HEK293T (cell line): Measurements from ENCODE around the gene GPR37.

ENCODE experiments used
- ARNT ChIP-seq: fragments of 450-650 bp; IDR thresholded peaks from 2 replicates; pipeline ENCODE4 v1.6.1; 2017; ENCODE audit warnings: mild to moderate bottlenecking
- BHLHE40 ChIP-seq: fragments of 450-650 bp; IDR thresholded peaks from 2 replicates; pipeline ENCODE4 v1.6.1; 2016; ENCODE audit warnings: mild to moderate bottlenecking, moderate library complexity, borderline replicate concordance
- CTBP1 ChIP-seq: fragments of 450-650 bp; IDR thresholded peaks from 2 replicates; pipeline ENCODE4 v1.6.1; 2016; ENCODE audit warnings: borderline replicate concordance
- ELF4 ChIP-seq: fragments of 450-650 bp; IDR thresholded peaks from 2 replicates; pipeline ENCODE4 v1.6.1; 2017; ENCODE audit warnings: antibody characterized with exemption
- FOXA1 ChIP-seq: fragments of 450-650 bp; IDR thresholded peaks from 2 replicates; pipeline ENCODE4 v1.6.1; 2016; ENCODE audit warnings: mild to moderate bottlenecking
- FOXM1 ChIP-seq: fragments of 450-650 bp; IDR thresholded peaks from 2 replicates; pipeline ENCODE4 v1.6.1; 2017; ENCODE audit warnings: mild to moderate bottlenecking, borderline replicate concordance
- HDGF ChIP-seq: fragments of 450-650 bp; IDR thresholded peaks from 2 replicates; pipeline ENCODE4 v1.6.1; 2017; ENCODE audit warnings: antibody characterized with exemption, borderline replicate concordance
- LEF1 ChIP-seq: fragments of 450-650 bp; IDR thresholded peaks from 2 replicates; pipeline ENCODE4 v1.6.1; 2017; ENCODE audit warnings: mild to moderate bottlenecking, borderline replicate concordance
- NFRKB ChIP-seq: fragments of 450-650 bp; IDR thresholded peaks from 2 replicates; pipeline ENCODE4 v1.6.1; 2016; ENCODE audit warnings: mild to moderate bottlenecking, moderate library complexity
- SP1 ChIP-seq: fragments of 450-650 bp; IDR thresholded peaks from 2 replicates; pipeline ENCODE4 v1.6.1; 2017
- SUZ12 ChIP-seq: fragments of 450-650 bp; IDR thresholded peaks from 2 replicates; pipeline ENCODE4 v1.6.1; 2016; ENCODE audit warnings: mild to moderate bottlenecking
- TF ChIP-seq, protein P1 (sequence below): fragments of 450-650 bp; IDR thresholded peaks from 2 replicates; pipeline ENCODE4 v1.6.1; 2016

DNA sequence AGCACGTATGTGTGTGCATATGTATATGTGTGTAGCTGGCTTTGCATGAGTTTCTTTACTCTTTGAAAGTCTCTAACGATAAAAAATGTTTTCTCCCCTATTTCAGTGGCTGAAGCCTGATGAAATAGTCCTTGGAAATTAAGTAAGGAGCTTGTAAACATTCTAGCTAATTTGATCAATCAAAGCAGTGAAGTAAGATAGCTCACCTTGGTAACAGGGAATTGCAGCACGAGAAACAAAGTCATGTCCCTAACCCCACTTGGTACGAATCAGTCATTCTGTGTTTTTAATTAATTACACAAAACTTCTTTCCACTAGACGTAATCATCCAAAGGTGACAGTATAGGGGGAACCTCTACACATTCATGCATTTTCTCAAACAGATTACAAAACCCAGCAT is 41.5 kb downstream of the GPR37 start:
- no peak for TF ChIP-seq CTBP1
- TF ChIP-seq BHLHE40 = no peak
- no peak for TF ChIP-seq FOXA1
- TF ChIP-seq HDGF = no peak
- no peak for TF ChIP-seq ELF4
- TF ChIP-seq SP1 = no peak
- TF ChIP-seq, protein P1, sequence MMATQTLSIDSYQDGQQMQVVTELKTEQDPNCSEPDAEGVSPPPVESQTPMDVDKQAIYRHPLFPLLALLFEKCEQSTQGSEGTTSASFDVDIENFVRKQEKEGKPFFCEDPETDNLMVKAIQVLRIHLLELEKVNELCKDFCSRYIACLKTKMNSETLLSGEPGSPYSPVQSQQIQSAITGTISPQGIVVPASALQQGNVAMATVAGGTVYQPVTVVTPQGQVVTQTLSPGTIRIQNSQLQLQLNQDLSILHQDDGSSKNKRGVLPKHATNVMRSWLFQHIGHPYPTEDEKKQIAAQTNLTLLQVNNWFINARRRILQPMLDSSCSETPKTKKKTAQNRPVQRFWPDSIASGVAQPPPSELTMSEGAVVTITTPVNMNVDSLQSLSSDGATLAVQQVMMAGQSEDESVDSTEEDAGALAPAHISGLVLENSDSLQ = no peak
- TF ChIP-seq ARNT = no peak
- no peak for TF ChIP-seq FOXM1
- TF ChIP-seq SUZ12 = no peak
- no peak for TF ChIP-seq NFRKB
- TF ChIP-seq LEF1 = no peak
